Endothelial cell of umbilical vein (primary cell): Measurements from ENCODE around the gene PRKCB. TPM values are rescaled to one million over a fixed set of nuclear protein-coding genes. Genes with fewer than 3 reads are reported as not detected.

ENCODE experiments used
- BruUV-seq: library from RNA; stranded (reverse); fragments of 400-500 nt; replicated peaks from 2 replicates; lab custom pipeline; 2021; lab: Mats Ljungman, UMichigan
- CTCF ChIA-PET: fragments of 300-600, 350-600 bp; sonication (Branson Sonifier 250); formaldehyde crosslinking; loops from one replicate; lab custom pipeline; 2021; ENCODE audit warnings: antibody characterized with exemption, inconsistent platforms; lab: Charles Lee
- POLR2A ChIA-PET: fragments of 300-600, 350-600 bp; sonication (Branson Sonifier 250); formaldehyde crosslinking; loops from one replicate; lab custom pipeline; 2021; ENCODE audit warnings: antibody characterized with exemption, inconsistent platforms; lab: Charles Lee
- DNase-seq: peaks from one replicate; pipeline ENCODE4 v3.0.0-alpha.2; 2011; ENCODE audit warnings: low read depth, low spot score
- FAIRE-seq: peaks from 2 replicates; lab custom pipeline; 2011; peaks lifted over from hg19 to GRCh38; lab: Jason Lieb, UNC
- H2AFZ ChIP-seq: 2 replicates; pipeline ENCODE4 v1.6.0; 2012; ENCODE audit warnings: low read depth, low read length, control low read depth, inconsistent platforms
- H3K27ac ChIP-seq: 2 replicates; pipeline ENCODE4 v1.5.1; 2011; ENCODE audit warnings: low read depth, mild to moderate bottlenecking, control low read depth, low read length, moderate library complexity; ENCODE audit not compliant: insufficient read depth
- H3K27me3 ChIP-seq, 2 experiments: 2 replicates each; pipeline versions ENCODE4 v1.6.0 to v1.6.1; 2011; ENCODE audit warnings: low read length in 2 of 2, mixed read lengths in 1 of 2; ENCODE audit not compliant: control insufficient read depth in 2 of 2, insufficient read depth in 2 of 2
- H3K36me3 ChIP-seq, 2 experiments: 2 replicates in 1 of 2; 3 replicates in 1 of 2; pipeline ENCODE4 v1.5.1; 2011; ENCODE audit warnings: low read length in 2 of 2, mild to moderate bottlenecking in 1 of 2, moderate library complexity in 1 of 2; ENCODE audit not compliant: control insufficient read depth in 2 of 2, insufficient read depth in 2 of 2; ENCODE audit errors: extremely low read depth in 1 of 2
- H3K4me1 ChIP-seq: 3 replicates; pipeline ENCODE4 v1.5.1; 2011; ENCODE audit warnings: mild to moderate bottlenecking, low read length; ENCODE audit not compliant: control insufficient read depth, insufficient read depth; ENCODE audit errors: extremely low read depth
- H3K4me2 ChIP-seq: 2 replicates; pipeline ENCODE4 v1.6.1; 2011; ENCODE audit warnings: low read length, control low read depth, mixed read lengths; ENCODE audit not compliant: insufficient read depth
- H3K4me3 ChIP-seq, 3 experiments: fragments of 200-600 bp in 1 of 3; sonication (generic), shearing (Covaris generic) in 1 of 3; replicated peaks in 1 of 3; 2 replicates each; pipeline ENCODE4 v1.5.1; 2011 to 2016; ENCODE audit warnings: control low read depth in 3 of 3, low read length in 3 of 3, mild to moderate bottlenecking in 2 of 3, inconsistent platforms in 1 of 3, low read depth in 1 of 3, moderate library complexity in 1 of 3; ENCODE audit not compliant: insufficient read depth in 1 of 3
- H3K79me2 ChIP-seq: 2 replicates; pipeline ENCODE4 v1.6.0; 2012; ENCODE audit warnings: low read length, inconsistent platforms; ENCODE audit not compliant: control insufficient read depth, insufficient read depth
- H3K9ac ChIP-seq: replicated peaks from 2 replicates; pipeline ENCODE3; 2011; ENCODE audit warnings: low read length, control low read depth; ENCODE audit not compliant: insufficient read depth; ENCODE audit errors: extremely low read depth
- H3K9me1 ChIP-seq: replicated peaks from 3 replicates; pipeline ENCODE4 v1.6.0; 2011; ENCODE audit warnings: mild to moderate bottlenecking, low read length; ENCODE audit not compliant: control insufficient read depth, insufficient read depth; ENCODE audit errors: extremely low read depth
- H3K9me3 ChIP-seq: replicated peaks from 2 replicates; pipeline ENCODE4 v1.5.1; 2012; ENCODE audit warnings: low read length, inconsistent platforms; ENCODE audit not compliant: control insufficient read depth, insufficient read depth
- H4K20me1 ChIP-seq: replicated peaks from 2 replicates; pipeline ENCODE3; 2011; ENCODE audit warnings: mild to moderate bottlenecking, low read length; ENCODE audit not compliant: control insufficient read depth, insufficient read depth; ENCODE audit errors: extremely low read depth
- CTCF ChIP-seq, 2 donors: IDR thresholded peaks; 1 replicate in 1 of 2; 2 replicates in 1 of 2; pipeline ENCODE4 v1.5.1; 2011; ENCODE audit warnings: low read length in 2 of 2, mild to moderate bottlenecking in 2 of 2, moderate library complexity in 2 of 2, control low read depth in 1 of 2, inconsistent platforms in 1 of 2, low read depth in 1 of 2; ENCODE audit not compliant: insufficient read depth in 1 of 2; ENCODE audit errors: extremely low read depth in 1 of 2
- EZH2 ChIP-seq: IDR thresholded peaks from 2 replicates; pipeline ENCODE4 v1.6.1; 2012; ENCODE audit warnings: borderline replicate concordance, low read depth, mild to moderate bottlenecking, moderate library complexity, low read length, inconsistent platforms; ENCODE audit not compliant: severe bottlenecking
- FOS ChIP-seq: IDR thresholded peaks from 2 replicates; pipeline ENCODE4 v1.6.1; 2011; ENCODE audit warnings: mild to moderate bottlenecking, low read length, moderate library complexity, borderline replicate concordance; ENCODE audit not compliant: insufficient read depth
- GATA2 ChIP-seq: IDR thresholded peaks from 2 replicates; pipeline ENCODE4 v1.7.0; 2011; ENCODE audit warnings: low read depth, mild to moderate bottlenecking, moderate library complexity, mixed read lengths, low read length; ENCODE audit not compliant: insufficient read length, insufficient read depth
- JUN ChIP-seq: IDR thresholded peaks from 2 replicates; pipeline ENCODE4 v1.6.1; 2011; ENCODE audit warnings: borderline replicate concordance, low read depth; ENCODE audit not compliant: insufficient read length, insufficient read depth
- MYC ChIP-seq: IDR thresholded peaks from one replicate; pipeline ENCODE4 v1.6.1; 2011; ENCODE audit warnings: mild to moderate bottlenecking, low read depth, low read length
- POLR2A ChIP-seq: IDR thresholded peaks from 2 replicates; pipeline ENCODE4 v1.6.1; 2012; ENCODE audit warnings: low read depth, mild to moderate bottlenecking, control low read depth, low read length
- POLR2AphosphoS5 ChIP-seq: IDR thresholded peaks from 2 replicates; pipeline ENCODE4 v1.6.1; 2012; ENCODE audit warnings: low read depth, mild to moderate bottlenecking, control low read depth, low read length, moderate library complexity; ENCODE audit not compliant: insufficient read depth
- dilution Hi-C: fragments of 300-500 bp; cut with MboI; formaldehyde crosslinking; loops from one replicate; pipeline ENCODE4 v1.15.0; 2019; ENCODE audit warnings: low sequenced_read_pairs; ENCODE audit not compliant: extremely low pct_ligation_motif_present
- intact Hi-C: fragments of 100-400 bp; cut with micrococcal nuclease; formaldehyde crosslinking; loops from one replicate; pipeline ENCODE4 v1.10.0; 2022
- polyA plus RNA-seq, 4 experiments: library from polyadenylated mRNA; depleted of rRNA in 3 of 4; stranded (reverse) in 3 of 4; unstranded in 1 of 4; fragments of >200 nt; gene quantifications; 2 replicates each; pipeline versions ENCODE4 v1.2.1 to v1.2.3, GENCODE V29; 2011 to 2012; ENCODE audit warnings: missing spikeins in 1 of 4
- total RNA-seq: library from RNA; stranded (reverse); gene quantifications from 2 replicates; pipeline ENCODE4 v1.2.3, GENCODE V29; 2021
- TF ChIP-seq, protein P1 (sequence below): IDR thresholded peaks from 2 replicates; pipeline ENCODE4 v1.6.1; 2011; ENCODE audit not compliant: insufficient read depth, insufficient read length

The PRKCB gene
- total and polyA plus RNA-seq, 2 donors (not counting 3 experiments of a cell fraction or from before 2014, with no cell fraction given): 0.01 TPM; not detected in 1

GRCh38 chr16:24113115-24113745 is 277.4 kb downstream of the PRKCB start:
- FAIRE-seq (no peak), DNase-seq (no peak)
- Histone ChIP-seq H4K20me1 (no peaks in the 10 kb centered on the region), H3K4me3 (no peak overlapping the region), H3K9ac (no peak overlapping the region), H3K79me2 (no peaks in the 10 kb centered on the region), H3K9me3 (no peaks in the 10 kb centered on the region), H3K27me3 (no peaks in the 10 kb centered on the region), H3K4me2 (no peak overlapping the region), H3K4me1 (no peaks in the 10 kb centered on the region), H3K27ac (no peak overlapping the region), H2AFZ (no peak overlapping the region), H3K36me3 (no peaks in the 10 kb centered on the region), H3K9me1 (no peaks in the 10 kb centered on the region)
- no TSS peak for BruUV-seq
- intact Hi-C loops (no loop called here), dilution Hi-C loops (no loop called here)
- ChIA-PET POLR2A (no interaction called here), CTCF (no interaction called here)
- TF ChIP-seq JUN (no peak), CTCF (IDR thresholded peaks at IDR 0.05; ENCODE audit: extremely low read depth in 1 of 2, insufficient read depth in 1 of 2, low read depth in 1 of 2, low read length in 2 of 2) (no peak), FOS (no peak), MYC (no peak), POLR2AphosphoS5 (no peak), EZH2 (no peak), GATA2 (no peak), POLR2A (no peak)
- TF ChIP-seq, protein P1, sequence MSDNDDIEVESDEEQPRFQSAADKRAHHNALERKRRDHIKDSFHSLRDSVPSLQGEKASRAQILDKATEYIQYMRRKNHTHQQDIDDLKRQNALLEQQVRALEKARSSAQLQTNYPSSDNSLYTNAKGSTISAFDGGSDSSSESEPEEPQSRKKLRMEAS: no peak
